K562 (cell line): Measurements from ENCODE around the gene UNC13A. TPM values are rescaled to one million over a fixed set of nuclear protein-coding genes. Genes with fewer than 3 reads are reported as not detected.

ENCODE experiments used
- ATAC-seq: fragments of 200-7000 bp; cut with Tn5 transposase; 3 replicates; pipeline ENCODE4 v1.9.1; 2020; ENCODE audit warnings: moderate library complexity
- BruUV-seq: library from RNA; stranded (reverse); fragments of 400-500 nt; replicated peaks from 2 replicates; lab custom pipeline; 2021; lab: Mats Ljungman, UMichigan
- CTCF ChIA-PET: fragments of 300-600 bp; formaldehyde crosslinking; extraction: SDS; loops from one replicate; lab custom pipeline; 2021; ENCODE audit warnings: low intra/inter-chr PET ratio; lab: Yijun Ruan, JAX
- POLR2A ChIA-PET: fragments of 300-600, 350-650 bp; sonication (Branson Sonifier 250); formaldehyde crosslinking; extraction: SDS; loops from one replicate; lab custom pipeline; 2021; ENCODE audit warnings: antibody characterized with exemption, inconsistent platforms; lab: Yijun Ruan, JAX
- DNase-seq, 4 experiments: peaks; one replicate each; pipeline versions ENCODE4 v3.0.0 to v3.0.0-alpha.2; 2011 to 2018; ENCODE audit warnings: low spot score in 3 of 4, mixed read lengths in 3 of 4; ENCODE audit errors: extremely low read depth in 1 of 4
- FAIRE-seq: peaks from 2 replicates; lab custom pipeline; 2011; peaks lifted over from hg19 to GRCh38; lab: Jason Lieb, UNC
- H2AFZ ChIP-seq: 2 replicates; pipeline ENCODE4 v1.6.0; 2011; ENCODE audit warnings: low read depth, low read length, control low read depth, inconsistent platforms
- H3K27ac ChIP-seq: fragments of 200-600 bp; 3 replicates; pipeline ENCODE4 v1.8.0; 2011; ENCODE audit warnings: low read depth, mild to moderate bottlenecking, control low read depth, inconsistent platforms, low read length, moderate library complexity, mixed read lengths; ENCODE audit errors: extremely low read depth
- H3K27me3 ChIP-seq, 2 experiments: fragments of 300-600 bp in 1 of 2; 2 replicates in 1 of 2; 3 replicates in 1 of 2; pipeline versions ENCODE4 v1.6.0 to v1.8.0; 2011; ENCODE audit warnings: inconsistent platforms in 2 of 2, low read length in 2 of 2, mild to moderate bottlenecking in 1 of 2, mixed read lengths in 1 of 2, moderate library complexity in 1 of 2; ENCODE audit not compliant: control insufficient read depth in 2 of 2, insufficient read depth in 2 of 2
- H3K36me3 ChIP-seq: fragments of 300-600 bp; 3 replicates; pipeline ENCODE4 v1.8.0; 2011; ENCODE audit warnings: mild to moderate bottlenecking, low read length, inconsistent platforms; ENCODE audit not compliant: control insufficient read depth, insufficient read depth
- H3K4me1 ChIP-seq, 2 experiments: fragments of 200-600 bp in 1 of 2; replicated peaks in 1 of 2; 2 replicates in 1 of 2; 3 replicates in 1 of 2; pipeline versions ENCODE4 v1.5.1 to v1.8.0; 2011; ENCODE audit warnings: inconsistent platforms in 2 of 2, low read length in 2 of 2, mild to moderate bottlenecking in 1 of 2, mixed read lengths in 1 of 2, moderate library complexity in 1 of 2; ENCODE audit not compliant: control insufficient read depth in 2 of 2, insufficient read depth in 2 of 2
- H3K4me2 ChIP-seq: 2 replicates; pipeline ENCODE4 v1.6.1; 2011; ENCODE audit warnings: low read length, control low read depth, inconsistent platforms, mixed read lengths; ENCODE audit not compliant: insufficient read depth
- H3K4me3 ChIP-seq: fragments of 200-600 bp; sonication (generic), shearing (Covaris generic); 2 replicates; pipeline ENCODE4 v1.5.1; 2016; ENCODE audit warnings: control low read depth, inconsistent platforms
- H3K79me2 ChIP-seq: fragments of 200-600 bp; 3 replicates; pipeline ENCODE4 v1.8.0; 2011; ENCODE audit warnings: low read length, inconsistent platforms; ENCODE audit not compliant: control insufficient read depth, insufficient read depth
- H3K9ac ChIP-seq, 2 experiments: 2 replicates each; pipeline versions ENCODE4 v1.6.0 to v1.6.1; 2011; ENCODE audit warnings: low read depth in 2 of 2, low read length in 2 of 2, control low read depth in 1 of 2, inconsistent platforms in 1 of 2, mild to moderate bottlenecking in 1 of 2, mixed read lengths in 1 of 2; ENCODE audit not compliant: insufficient read depth in 1 of 2
- H3K9me1 ChIP-seq: one replicate; pipeline ENCODE4 v1.6.0; 2011; ENCODE audit warnings: inconsistent platforms, mild to moderate bottlenecking, low read length, moderate library complexity; ENCODE audit not compliant: control insufficient read depth, insufficient read depth
- H3K9me3 ChIP-seq: replicated peaks from 2 replicates; pipeline ENCODE4 v1.5.1; 2011; ENCODE audit warnings: low read depth, low read length, inconsistent platforms; ENCODE audit not compliant: control insufficient read depth, insufficient read depth
- H4K20me1 ChIP-seq: replicated peaks from 2 replicates; pipeline ENCODE4 v1.6.1; 2011; ENCODE audit warnings: low read length, inconsistent platforms, mixed read lengths; ENCODE audit not compliant: control insufficient read depth, insufficient read depth
- ATF1 ChIP-seq, 2 experiments: fragments of 450-650 bp in 1 of 2; IDR thresholded peaks; 2 replicates each; pipeline ENCODE4 v1.6.1; 2016; ENCODE audit warnings: missing compliant biosample characterization in 1 of 2, missing genetic modification characterization in 1 of 2
- LCOR ChIP-seq: sonication (generic); formaldehyde crosslinking; IDR thresholded peaks from 2 replicates; pipeline ENCODE4 v1.8.0; 2022; ENCODE audit warnings: mild to moderate bottlenecking, missing genetic modification reagents
- ZNF584 ChIP-seq: fragments of 200-800 bp; sonication (Bioruptor generic); IDR thresholded peaks from 2 replicates; pipeline ENCODE4 v1.6.1; 2016; ENCODE audit warnings: low read depth, mild to moderate bottlenecking, missing genetic modification characterization, missing compliant biosample characterization
- ZNF639 ChIP-seq, 2 experiments: fragments of 200-800 bp in 1 of 2; sonication (Bioruptor generic) in 1 of 2; sonication (generic) in 1 of 2; formaldehyde crosslinking in 1 of 2; IDR thresholded peaks in 1 of 2; conservative IDR thresholded peaks in 1 of 2; 2 replicates each; pipeline versions ENCODE4 v1.5.0 to v1.6.1; 2016 to 2020; ENCODE audit warnings: missing compliant biosample characterization in 1 of 2, missing genetic modification characterization in 1 of 2, missing genetic modification reagents in 1 of 2
- ZNF740 ChIP-seq, 3 experiments: fragments of 200-800 bp in 1 of 3; sonication (Bioruptor generic) in 1 of 3; sonication (generic) in 1 of 3; formaldehyde crosslinking in 1 of 3; IDR thresholded peaks; 2 replicates each; pipeline versions ENCODE4 v1.6.1 to v1.8.0; 2016 to 2022; ENCODE audit warnings: mild to moderate bottlenecking in 2 of 3, missing compliant biosample characterization in 2 of 3, missing genetic modification characterization in 2 of 3, missing genetic modification reagents in 1 of 3
- WGBS: fragments of 100-300 bp; shearing (Covaris generic); methylation state at CpG from one replicate; pipeline ENCODE4 v1.1.6; 2016; ENCODE audit warnings: low coverage, mixed read lengths; ENCODE audit not compliant: insufficient coverage; ENCODE audit errors: missing lambda C conversion rate; 5-methylcytosine and 5-hydroxymethylcytosine counted together
- in situ Hi-C: fragments of 300-500 bp; cut with MboI; formaldehyde crosslinking; loops from 4 replicates; pipeline ENCODE4 v1.15.0; 2018; ENCODE audit warnings: inconsistent platforms, mixed read lengths
- intact Hi-C: fragments of 100-400 bp; cut with micrococcal nuclease; formaldehyde crosslinking; loops from 2 replicates; pipeline ENCODE4 v1.14.2; 2022
- polyA plus RNA-seq, 8 experiments: library from polyadenylated mRNA; depleted of rRNA in 4 of 8; stranded (reverse) in 5 of 8; unstranded in 3 of 8; fragments of >200 nt; fragmentation: Nextera tagmentation in 2 of 8; fragmentation: Illumina TruSeq in 1 of 8; extraction: Ambion mirVana in 2 of 8; extraction: Trizol in 1 of 8; gene quantifications; 2 replicates each; pipeline versions ENCODE4 v1.2.1 to v1.2.3, GENCODE V29; 2011 to 2014; ENCODE audit warnings: inconsistent platforms in 1 of 8, missing spikeins in 1 of 8
- total RNA-seq, 7 experiments: library from RNA; depleted of rRNA in 6 of 7; stranded (reverse); fragments of >200 nt in 6 of 7; fragmentation: Illumina TruSeq in 2 of 7; extraction: Trizol in 2 of 7; gene quantifications; 2 replicates each; pipeline versions ENCODE4 v1.2.1 to v1.2.3, GENCODE V29; 2011 to 2021; ENCODE audit warnings: low replicate concordance in 1 of 7
- TF ChIP-seq, protein P1 (sequence below): sonication (generic); formaldehyde crosslinking; IDR thresholded peaks from 2 replicates; pipeline ENCODE4 v1.8.0; 2022; ENCODE audit warnings: mild to moderate bottlenecking, missing genetic modification reagents
- TF ChIP-seq, protein P2 (sequence below): sonication (generic); formaldehyde crosslinking; IDR thresholded peaks from 2 replicates; pipeline ENCODE4 v1.8.0; 2022; ENCODE audit warnings: missing genetic modification reagents, mild to moderate bottlenecking, borderline replicate concordance

UNC13A gene
- total and polyA plus RNA-seq, 9 of the 15 experiments (the other 6 are each of a cell fraction or from before 2014, with no cell fraction given), result 0.03 to 1.0 (median 0.25) TPM

- H3K9me3 ChIP-seq, result no peaks in the 10 kb centered on the region
- peak; percentile 94 for ATAC-seq
- peak; percentile 92 for FAIRE-seq
- intact Hi-C loops, result no loop called here
- H3K4me3 ChIP-seq, result peak overlapping the region; percentile 43
- H3K9ac ChIP-seq, result peak overlapping the region; percentile 77 to 95
- TSS peak; percentile 39 for BruUV-seq
- in situ Hi-C loops, result no loop called here
- no peaks in the 10 kb centered on the region for H3K36me3 ChIP-seq
- H4K20me1 ChIP-seq, result no peaks in the 10 kb centered on the region
- under 1% methylated on average over 60 of the region's 85 CpGs for WGBS
- peaks cover 6 to 61% of the 10 kb centered on the region in 2 experiments; a peak in 4 of 5 replicates for H3K4me1 ChIP-seq
- CTCF ChIA-PET, result interaction anchor here (0.7 kb wide), 1 partner anchor 71 kb away, joined by 7 read pairs; no protein-coding TSS in a partner anchor
- H3K9me1 ChIP-seq, result peaks cover 5% of the 10 kb centered on the region
- no peaks in the 10 kb centered on the region for H3K27me3 ChIP-seq
- peak overlapping the region; percentile 89 for H2AFZ ChIP-seq
- H3K79me2 ChIP-seq, result no peaks in the 10 kb centered on the region
- peak overlapping the region; percentile 88 for H3K4me2 ChIP-seq
- peak overlapping the region; percentile 94 for H3K27ac ChIP-seq
- POLR2A ChIA-PET, result interaction anchor here (0.6 to 1.9 kb wide), 19 partner anchors 13 to 1035 kb away, joined by 3 to 8 read pairs (median 3); partner anchors contain the start of genes CCDC124, JUND, MVB12A and RPL18A
- peak; percentile 95 to 98 (median 96) for DNase-seq
- TF ChIP-seq ATF1 (CRISPR knock-in tag; IDR thresholded peaks at IDR 0.05), result no peak; the same call in 1 of the 2 replicates
- TF ChIP-seq ATF1 (tag; IDR thresholded peaks at IDR 0.05), result peak; percentile 94
- TF ChIP-seq, protein P1, sequence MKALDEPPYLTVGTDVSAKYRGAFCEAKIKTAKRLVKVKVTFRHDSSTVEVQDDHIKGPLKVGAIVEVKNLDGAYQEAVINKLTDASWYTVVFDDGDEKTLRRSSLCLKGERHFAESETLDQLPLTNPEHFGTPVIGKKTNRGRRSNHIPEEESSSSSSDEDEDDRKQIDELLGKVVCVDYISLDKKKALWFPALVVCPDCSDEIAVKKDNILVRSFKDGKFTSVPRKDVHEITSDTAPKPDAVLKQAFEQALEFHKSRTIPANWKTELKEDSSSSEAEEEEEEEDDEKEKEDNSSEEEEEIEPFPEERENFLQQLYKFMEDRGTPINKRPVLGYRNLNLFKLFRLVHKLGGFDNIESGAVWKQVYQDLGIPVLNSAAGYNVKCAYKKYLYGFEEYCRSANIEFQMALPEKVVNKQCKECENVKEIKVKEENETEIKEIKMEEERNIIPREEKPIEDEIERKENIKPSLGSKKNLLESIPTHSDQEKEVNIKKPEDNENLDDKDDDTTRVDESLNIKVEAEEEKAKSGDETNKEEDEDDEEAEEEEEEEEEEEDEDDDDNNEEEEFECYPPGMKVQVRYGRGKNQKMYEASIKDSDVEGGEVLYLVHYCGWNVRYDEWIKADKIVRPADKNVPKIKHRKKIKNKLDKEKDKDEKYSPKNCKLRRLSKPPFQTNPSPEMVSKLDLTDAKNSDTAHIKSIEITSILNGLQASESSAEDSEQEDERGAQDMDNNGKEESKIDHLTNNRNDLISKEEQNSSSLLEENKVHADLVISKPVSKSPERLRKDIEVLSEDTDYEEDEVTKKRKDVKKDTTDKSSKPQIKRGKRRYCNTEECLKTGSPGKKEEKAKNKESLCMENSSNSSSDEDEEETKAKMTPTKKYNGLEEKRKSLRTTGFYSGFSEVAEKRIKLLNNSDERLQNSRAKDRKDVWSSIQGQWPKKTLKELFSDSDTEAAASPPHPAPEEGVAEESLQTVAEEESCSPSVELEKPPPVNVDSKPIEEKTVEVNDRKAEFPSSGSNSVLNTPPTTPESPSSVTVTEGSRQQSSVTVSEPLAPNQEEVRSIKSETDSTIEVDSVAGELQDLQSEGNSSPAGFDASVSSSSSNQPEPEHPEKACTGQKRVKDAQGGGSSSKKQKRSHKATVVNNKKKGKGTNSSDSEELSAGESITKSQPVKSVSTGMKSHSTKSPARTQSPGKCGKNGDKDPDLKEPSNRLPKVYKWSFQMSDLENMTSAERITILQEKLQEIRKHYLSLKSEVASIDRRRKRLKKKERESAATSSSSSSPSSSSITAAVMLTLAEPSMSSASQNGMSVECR (CRISPR knock-in tag), result peak; percentile 98
- TF ChIP-seq LCOR (CRISPR knock-in tag), result peak; percentile 52; the same call in 1 of the 2 replicates
- TF ChIP-seq ZNF584 (CRISPR knock-in tag), result 0 out of 2 replicates have a peak, but pooled peaks have one; percentile 53
- peak; percentile 81; the same call in 1 of the 2 replicates for TF ChIP-seq ZNF740 (CRISPR knock-in tag; IDR thresholded peaks at IDR 0.05)
- no peak for TF ChIP-seq ZNF740 (tag; IDR thresholded peaks at IDR 0.05)
- peak in 1 of 2 experiments; percentile 76; a peak in 2 of 4 replicates for TF ChIP-seq ZNF639 (CRISPR knock-in tag; conservative IDR thresholded peaks at IDR 0.05 in 1 of 2, IDR thresholded peaks at IDR 0.05 in 1 of 2)
- TF ChIP-seq, protein P2, sequence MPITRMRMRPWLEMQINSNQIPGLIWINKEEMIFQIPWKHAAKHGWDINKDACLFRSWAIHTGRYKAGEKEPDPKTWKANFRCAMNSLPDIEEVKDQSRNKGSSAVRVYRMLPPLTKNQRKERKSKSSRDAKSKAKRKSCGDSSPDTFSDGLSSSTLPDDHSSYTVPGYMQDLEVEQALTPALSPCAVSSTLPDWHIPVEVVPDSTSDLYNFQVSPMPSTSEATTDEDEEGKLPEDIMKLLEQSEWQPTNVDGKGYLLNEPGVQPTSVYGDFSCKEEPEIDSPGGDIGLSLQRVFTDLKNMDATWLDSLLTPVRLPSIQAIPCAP, result no peak
Observed at GRCh38 chr19:17605761-17606589, 82.2 kb downstream of the UNC13A start.
